Breast epithelium (tissue), 3 donors: ENCODE results near the gene TMEM132C.

Experiments
- CTCF ChIP-seq, 3 donors: fragments of 450-650 bp; IDR thresholded peaks; one replicate each; pipeline ENCODE4 v1.5.1; 2016 to 2017; ENCODE audit warnings: antibody characterized with exemption in 3 of 3, mild to moderate bottlenecking in 3 of 3, moderate library complexity in 3 of 3
- POLR2A ChIP-seq: fragments of 450-650 bp; IDR thresholded peaks from one replicate; pipeline ENCODE4 v1.6.1; 2016; ENCODE audit warnings: antibody characterized with exemption, mild to moderate bottlenecking, moderate library complexity
- POLR2AphosphoS5 ChIP-seq, 3 donors: sonication (generic); formaldehyde crosslinking; IDR thresholded peaks; one replicate each; pipeline ENCODE4 v1.6.1; 2017; ENCODE audit warnings: antibody characterized with exemption in 3 of 3

DNA sequence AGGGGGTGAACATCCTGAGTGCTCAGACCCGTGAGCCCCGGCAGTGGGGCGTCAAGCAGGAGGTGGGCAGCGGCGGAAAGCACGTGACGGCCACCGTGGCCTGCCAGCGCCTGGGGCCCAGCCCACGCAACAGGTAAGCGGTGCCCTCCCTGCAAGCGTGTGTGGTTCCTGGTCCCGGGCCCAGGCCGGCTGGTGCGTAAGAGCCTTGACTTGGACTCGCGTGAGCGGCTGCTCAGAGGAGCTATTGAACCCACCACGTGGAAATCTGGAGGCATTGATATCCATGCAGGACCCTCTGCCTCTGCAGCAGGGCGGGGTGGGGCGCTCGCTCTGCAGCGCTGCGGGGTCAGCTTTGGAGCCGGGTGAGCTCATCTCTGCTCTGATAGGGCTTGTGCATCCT, 277.0 kb downstream of the TMEM132C start:
- TF ChIP-seq CTCF (IDR thresholded peaks at IDR 0.05) (no peak), POLR2A (no peak), POLR2AphosphoS5 (IDR thresholded peaks at IDR 0.05) (no peak)
